HG02938 (cell line): Measurements from ENCODE around the gene LHFPL3.
"Not testable (repeated sequence)": the region's sequence is repeated elsewhere in the genome, so short reads cannot be mapped to it uniquely, and the experiment has no call there.

Experiments
- ATAC-seq: cut with Tn5 transposase; IDR thresholded peaks from one replicate; pipeline ENCODE4 v1.9.1; 2021; ENCODE audit warnings: mild to moderate bottlenecking, moderate library complexity; ENCODE audit not compliant: unreplicated experiment

The LHFPL3 gene

GRCh38 chr7:104677587-104677986 lies 349.2 kb downstream of the LHFPL3 start:
- ATAC-seq, result no peak

- ATAC-seq, result no peak
These were observed 350.7 kb downstream of the LHFPL3 start for GRCh38 chr7:104679085-104679484.

- no peak for ATAC-seq
These were observed 357.9 kb downstream of the LHFPL3 start for GRCh38 chr7:104686286-104686685.

- ATAC-seq, result no peak
These were observed 366.3 kb downstream of the LHFPL3 start for GRCh38 chr7:104694710-104695109.

GRCh38 chr7:104695563-104695962 lies 367.2 kb downstream of the LHFPL3 start:
- ATAC-seq, result no peak

- ATAC-seq, result no peak
These were observed 371.9 kb downstream of the LHFPL3 start for GRCh38 chr7:104700336-104700735.

DNA sequence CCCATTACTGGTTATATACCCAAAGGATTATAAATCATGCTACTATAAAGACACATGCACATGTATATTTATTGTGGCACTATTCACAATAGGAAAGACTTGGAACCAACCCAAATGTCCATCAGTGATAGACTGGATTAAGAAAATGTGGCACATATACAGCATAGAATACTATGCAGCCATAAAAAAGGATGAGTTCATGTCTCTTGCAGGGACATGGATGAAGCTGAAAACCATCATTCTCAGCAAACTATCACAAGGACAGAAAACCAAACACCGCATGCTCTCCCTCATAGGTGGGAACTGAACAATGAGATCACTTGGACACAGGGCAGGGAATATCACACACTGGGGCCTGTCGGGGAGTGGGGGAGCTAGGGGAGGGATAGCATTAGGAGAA lies 392.6 kb downstream of the LHFPL3 start:
- not testable (repeated sequence) for ATAC-seq

DNA sequence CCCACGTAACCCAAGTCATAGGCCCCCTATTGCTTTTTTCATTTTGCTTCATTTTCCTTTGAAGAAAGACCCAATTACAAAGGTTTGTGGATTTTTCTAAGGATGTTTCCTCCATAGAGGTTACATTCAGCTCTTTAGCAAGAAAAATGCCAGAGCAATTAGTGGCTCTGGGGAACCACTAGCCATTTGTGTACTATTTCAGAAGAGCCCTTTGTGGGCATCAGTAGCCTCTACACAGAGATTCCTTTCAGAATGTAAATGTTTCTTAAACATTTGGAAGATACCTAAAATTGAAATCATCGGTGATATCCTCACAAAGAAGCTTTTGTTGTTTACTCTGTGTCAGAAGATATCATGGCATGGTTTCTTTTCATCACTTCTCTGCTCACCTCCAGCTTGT lies 394.6 kb downstream of the LHFPL3 start:
- no peak for ATAC-seq

DNA sequence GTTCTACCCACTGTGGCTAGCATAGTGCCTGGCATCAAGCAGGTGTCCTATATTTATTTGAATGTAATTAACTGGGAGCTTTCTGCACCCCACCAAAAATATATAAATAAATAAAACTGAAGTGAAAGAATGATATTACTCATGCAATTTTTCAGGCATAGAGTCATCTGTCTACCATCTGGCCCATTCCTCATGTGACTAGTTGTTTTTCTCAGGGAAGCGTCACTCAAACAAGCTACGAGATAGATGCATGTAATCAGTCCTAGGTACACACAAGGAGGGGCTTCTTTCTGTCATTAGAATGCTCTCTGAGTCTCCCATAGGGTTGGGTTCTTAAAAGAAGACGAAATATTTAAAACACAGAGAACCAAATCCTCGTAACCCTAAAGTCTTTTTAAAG lies 430.1 kb downstream of the LHFPL3 start:
- ATAC-seq, result no peak

DNA sequence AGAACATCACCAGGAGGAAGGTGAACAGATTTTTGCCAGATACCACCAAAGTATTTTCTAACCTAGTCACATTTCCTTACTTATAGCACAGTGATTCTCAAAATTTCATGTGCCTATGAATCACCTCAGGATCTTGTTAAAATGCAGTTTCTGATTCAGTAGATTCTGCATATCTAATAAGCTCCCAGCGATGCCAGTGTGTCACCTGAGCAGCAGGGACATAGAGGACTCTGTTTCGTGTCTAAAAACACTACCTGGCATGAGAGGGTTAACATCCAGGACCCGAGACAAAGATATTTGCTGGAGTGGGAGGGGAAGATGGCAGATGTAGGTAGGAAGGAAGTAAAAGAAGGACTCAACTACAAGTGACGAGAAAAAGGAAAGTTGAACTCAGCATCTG lies 433.5 kb downstream of the LHFPL3 start:
- ATAC-seq, result no peak

- no peak for ATAC-seq
These were observed 438.7 kb downstream of the LHFPL3 start for GRCh38 chr7:104767113-104767512.

DNA sequence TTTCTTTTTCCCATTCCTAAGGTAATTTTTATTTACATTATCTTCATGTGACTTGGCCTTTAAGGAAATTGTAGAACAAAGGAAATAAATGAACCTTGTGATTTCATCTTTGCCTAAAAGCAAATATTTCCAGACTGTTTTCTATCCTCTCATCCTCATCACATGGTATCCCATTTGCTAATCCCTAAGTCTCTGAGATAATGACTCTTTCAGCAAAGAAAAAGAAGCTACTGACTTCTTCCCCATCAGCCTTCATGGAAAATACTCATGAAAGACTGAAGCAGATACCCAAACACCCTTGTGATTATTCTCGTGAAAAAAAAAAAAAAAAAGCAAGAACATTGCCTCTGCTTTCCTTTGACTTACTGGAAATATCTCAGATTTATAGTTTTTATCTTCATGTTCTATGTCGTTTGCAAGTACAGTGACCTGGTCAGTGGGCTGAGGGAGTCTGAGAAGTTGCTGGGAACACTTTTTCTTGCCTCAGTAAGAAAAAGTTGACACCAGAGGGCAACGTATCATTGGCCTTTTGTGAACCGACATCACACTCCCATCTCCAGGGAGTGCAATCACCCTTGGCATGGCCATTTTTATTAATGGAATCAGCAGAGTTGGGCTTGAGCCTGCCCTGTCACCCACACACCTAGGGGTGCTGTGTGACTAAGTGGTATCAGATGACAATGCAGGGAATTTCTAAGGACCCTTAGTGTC lies 439.6 kb downstream of the LHFPL3 start:
- ATAC-seq, result no peak

- no peak for ATAC-seq
These were observed 444.3 kb downstream of the LHFPL3 start for GRCh38 chr7:104772405-104773345.

GRCh38 chr7:104773796-104774195 lies 445.4 kb downstream of the LHFPL3 start:
- no peak for ATAC-seq

DNA sequence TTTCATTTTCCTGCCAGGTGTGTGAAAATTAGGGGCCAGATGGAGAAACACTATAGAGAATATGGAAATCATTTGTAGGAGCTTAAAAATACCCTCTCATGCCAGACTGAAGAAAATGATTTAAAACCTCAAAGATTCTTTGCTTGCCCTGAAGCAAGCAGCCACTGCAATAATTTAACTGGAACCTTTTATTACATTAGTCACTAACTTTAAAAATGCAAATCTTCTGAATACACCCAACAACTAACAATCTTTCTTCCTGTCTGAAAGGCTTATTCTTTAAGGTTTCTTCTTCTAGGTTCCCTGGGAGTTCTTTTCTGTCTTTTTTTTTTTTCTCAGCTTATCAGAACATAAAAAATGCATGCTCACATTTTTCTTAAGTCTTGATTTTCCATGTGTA lies 447.1 kb downstream of the LHFPL3 start:
- ATAC-seq, result no peak

DNA sequence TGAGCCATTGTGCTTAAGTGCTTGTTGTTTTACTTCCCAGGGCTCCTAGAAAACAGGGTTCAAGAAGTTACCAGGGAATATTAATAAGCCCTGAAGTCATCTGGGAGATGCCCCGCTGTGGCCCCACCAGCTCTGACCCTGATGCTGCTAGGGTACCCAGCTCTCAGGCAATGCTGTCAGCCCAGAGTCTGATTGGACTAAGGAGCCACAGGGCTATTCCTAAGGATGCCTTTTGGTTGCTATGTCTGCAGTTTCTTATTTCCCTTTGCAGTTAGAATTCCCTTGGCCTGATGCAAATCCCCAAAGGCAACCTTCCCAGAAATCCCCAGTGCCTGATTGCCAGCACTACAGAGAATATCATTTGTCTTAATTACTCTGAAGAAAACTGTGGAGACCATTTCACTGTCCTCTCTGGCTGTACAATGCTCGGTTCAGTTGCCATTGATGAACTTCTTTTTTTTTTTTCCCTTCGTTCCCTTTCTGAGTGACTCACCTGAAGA lies 448.9 kb downstream of the LHFPL3 start:
- no peak for ATAC-seq

- no peak for ATAC-seq
These were observed 451.5 kb downstream of the LHFPL3 start for GRCh38 chr7:104779888-104780287.

GRCh38 chr7:104784686-104785085 lies 456.3 kb downstream of the LHFPL3 start:
- no peak for ATAC-seq

GRCh38 chr7:104789780-104790179 lies 461.4 kb downstream of the LHFPL3 start:
- ATAC-seq, result no peak

- no peak for ATAC-seq
These were observed 462.0 kb downstream of the LHFPL3 start for GRCh38 chr7:104790440-104790839.

DNA sequence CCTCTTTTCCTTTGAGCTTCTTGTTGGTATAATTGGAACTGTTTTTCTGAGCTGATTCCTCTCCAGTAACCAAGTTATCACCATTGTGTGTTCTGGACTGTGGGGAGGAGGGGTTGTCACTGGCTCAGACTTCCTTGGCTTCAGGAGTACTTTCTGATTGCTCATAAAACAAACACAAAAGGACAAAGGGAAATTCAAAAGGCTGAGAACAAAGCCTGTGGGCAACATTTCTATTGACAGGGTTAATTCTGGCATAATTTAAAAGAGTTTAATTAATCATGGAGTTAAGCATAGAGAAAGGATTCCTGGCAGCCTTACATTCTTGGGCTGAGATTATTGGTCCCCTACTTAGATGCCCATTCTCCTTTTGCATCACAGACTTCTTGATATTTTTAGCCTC lies 462.7 kb downstream of the LHFPL3 start:
- ATAC-seq, result no peak

GRCh38 chr7:104793066-104793465 lies 464.7 kb downstream of the LHFPL3 start:
- ATAC-seq, result no peak
